Epithelial cell of esophagus (primary cell): ENCODE measurements around the gene CDC123.

Experiments used
- DNase-seq: peaks from one replicate; pipeline ENCODE4 v3.0.0; 2010; ENCODE audit warnings: low read depth
- H3K4me3 ChIP-seq: 2 replicates; pipeline ENCODE4 v1.5.1; 2011; ENCODE audit warnings: mild to moderate bottlenecking, low read length, control low read depth
- TF ChIP-seq, protein P1 (sequence below): IDR thresholded peaks from 2 replicates; pipeline ENCODE4 v1.5.1; 2011; ENCODE audit warnings: low read depth, mild to moderate bottlenecking, low read length, control low read depth, inconsistent platforms; ENCODE audit not compliant: insufficient read depth; ENCODE audit errors: missing control alignments

Gene CDC123, protein sequence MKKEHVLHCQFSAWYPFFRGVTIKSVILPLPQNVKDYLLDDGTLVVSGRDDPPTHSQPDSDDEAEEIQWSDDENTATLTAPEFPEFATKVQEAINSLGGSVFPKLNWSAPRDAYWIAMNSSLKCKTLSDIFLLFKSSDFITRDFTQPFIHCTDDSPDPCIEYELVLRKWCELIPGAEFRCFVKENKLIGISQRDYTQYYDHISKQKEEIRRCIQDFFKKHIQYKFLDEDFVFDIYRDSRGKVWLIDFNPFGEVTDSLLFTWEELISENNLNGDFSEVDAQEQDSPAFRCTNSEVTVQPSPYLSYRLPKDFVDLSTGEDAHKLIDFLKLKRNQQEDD

DNA sequence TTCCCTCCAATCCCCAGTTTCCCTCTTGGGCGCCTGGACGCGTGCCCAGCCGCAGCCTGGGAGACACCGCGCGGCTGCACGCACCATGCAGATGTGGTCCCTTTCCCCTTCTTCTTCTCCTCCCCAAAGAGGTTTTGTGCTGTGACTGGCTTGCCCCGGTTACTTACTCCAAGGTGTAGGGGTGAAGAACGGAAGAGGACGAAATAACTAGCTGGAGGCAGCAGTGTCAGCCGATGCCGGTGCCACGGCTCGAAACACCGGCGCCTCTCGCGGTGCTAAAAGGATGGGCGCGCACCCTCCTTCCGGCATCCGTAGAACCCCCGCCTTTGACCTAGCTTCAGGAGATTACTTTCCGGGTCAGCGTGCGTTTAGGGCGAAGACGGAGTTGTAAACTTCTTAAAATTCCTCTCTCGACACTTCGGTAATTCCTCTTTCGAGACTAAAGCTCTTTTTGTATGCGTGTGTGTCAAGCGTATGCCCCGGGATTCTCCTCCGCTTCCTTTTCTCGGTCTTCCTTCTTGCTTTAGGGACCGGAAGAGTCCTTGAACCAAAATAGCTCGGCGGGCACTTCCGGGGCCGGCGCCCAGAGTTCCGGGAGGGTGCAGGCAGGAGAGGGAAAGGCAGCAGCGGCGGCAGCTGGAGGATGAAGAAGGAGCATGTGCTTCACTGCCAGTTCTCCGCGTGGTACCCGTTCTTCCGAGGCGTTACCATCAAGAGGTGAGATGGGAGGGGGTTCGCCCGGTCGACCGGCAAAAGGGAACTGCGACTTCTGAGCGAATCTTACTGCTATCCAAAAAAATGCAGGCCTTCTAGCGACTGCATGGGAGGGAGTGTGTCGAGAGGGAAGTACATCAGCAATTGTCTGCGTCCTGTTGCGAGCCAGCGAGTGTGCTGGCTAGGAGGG, at the start of gene CDC123, which contains the start of gene NUDT5:
TSS of gene CDC123 (plus strand) at position 586 of the 904 bp plus-strand sequence. CDS start at position 644, 58 bp downstream.
TSS of gene NUDT5 (minus strand) at position 289 of the 904 bp plus-strand sequence. CDS start 9,600 bp downstream, outside the sequence.
- peak within 1 kb of the TSS; percentile 99 for H3K4me3 ChIP-seq
- DNase-seq, result peak; percentile 96
- TF ChIP-seq, protein P1, sequence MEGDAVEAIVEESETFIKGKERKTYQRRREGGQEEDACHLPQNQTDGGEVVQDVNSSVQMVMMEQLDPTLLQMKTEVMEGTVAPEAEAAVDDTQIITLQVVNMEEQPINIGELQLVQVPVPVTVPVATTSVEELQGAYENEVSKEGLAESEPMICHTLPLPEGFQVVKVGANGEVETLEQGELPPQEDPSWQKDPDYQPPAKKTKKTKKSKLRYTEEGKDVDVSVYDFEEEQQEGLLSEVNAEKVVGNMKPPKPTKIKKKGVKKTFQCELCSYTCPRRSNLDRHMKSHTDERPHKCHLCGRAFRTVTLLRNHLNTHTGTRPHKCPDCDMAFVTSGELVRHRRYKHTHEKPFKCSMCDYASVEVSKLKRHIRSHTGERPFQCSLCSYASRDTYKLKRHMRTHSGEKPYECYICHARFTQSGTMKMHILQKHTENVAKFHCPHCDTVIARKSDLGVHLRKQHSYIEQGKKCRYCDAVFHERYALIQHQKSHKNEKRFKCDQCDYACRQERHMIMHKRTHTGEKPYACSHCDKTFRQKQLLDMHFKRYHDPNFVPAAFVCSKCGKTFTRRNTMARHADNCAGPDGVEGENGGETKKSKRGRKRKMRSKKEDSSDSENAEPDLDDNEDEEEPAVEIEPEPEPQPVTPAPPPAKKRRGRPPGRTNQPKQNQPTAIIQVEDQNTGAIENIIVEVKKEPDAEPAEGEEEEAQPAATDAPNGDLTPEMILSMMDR, result peak; percentile 6

DNA sequence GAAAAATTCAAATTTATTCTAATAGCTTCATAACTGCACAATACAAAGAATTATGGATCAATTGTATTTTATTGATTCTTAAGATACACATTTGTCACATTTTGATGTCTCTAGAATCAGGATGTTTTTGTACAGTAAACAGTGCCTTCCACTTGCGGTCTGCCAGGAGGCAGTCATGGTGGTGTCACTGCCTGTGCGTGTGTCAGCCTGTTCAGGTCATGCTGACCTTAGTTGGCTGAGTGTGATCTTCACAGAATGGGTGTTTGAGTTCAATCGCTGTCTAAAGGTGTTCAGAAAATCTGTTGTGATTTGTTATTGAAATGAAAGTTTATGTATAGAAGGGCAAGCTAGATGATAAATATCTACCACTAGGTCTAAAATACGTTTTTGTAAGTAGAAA, 45.8 kb upstream of the CDC123 start:
- TF ChIP-seq, protein P1, result no peak
- H3K4me3 ChIP-seq, result no peak overlapping the region
- peak; percentile 59 for DNase-seq

DNA sequence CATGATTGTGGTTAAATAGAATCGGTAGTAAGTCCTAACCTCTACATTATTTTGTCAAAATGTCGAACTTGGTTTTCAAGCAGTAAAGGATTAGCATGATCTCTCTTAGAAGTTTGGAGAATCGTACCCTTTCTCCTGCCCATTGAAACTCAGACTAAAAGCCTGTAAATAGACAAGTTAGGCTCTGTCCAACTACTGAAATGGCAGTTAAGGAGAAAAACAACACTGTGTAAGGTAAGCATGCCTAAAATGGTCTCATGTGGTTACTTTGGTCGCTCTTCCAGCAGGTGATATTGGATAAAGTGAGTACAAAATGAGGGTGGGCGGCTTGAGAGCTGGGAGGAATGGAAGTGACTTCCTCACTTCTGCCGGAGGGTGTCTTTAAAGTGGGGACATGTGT, 41.5 kb upstream of the CDC123 start:
- TF ChIP-seq, protein P1, result no peak
- DNase-seq, result no peak
- no peak overlapping the region for H3K4me3 ChIP-seq

DNA sequence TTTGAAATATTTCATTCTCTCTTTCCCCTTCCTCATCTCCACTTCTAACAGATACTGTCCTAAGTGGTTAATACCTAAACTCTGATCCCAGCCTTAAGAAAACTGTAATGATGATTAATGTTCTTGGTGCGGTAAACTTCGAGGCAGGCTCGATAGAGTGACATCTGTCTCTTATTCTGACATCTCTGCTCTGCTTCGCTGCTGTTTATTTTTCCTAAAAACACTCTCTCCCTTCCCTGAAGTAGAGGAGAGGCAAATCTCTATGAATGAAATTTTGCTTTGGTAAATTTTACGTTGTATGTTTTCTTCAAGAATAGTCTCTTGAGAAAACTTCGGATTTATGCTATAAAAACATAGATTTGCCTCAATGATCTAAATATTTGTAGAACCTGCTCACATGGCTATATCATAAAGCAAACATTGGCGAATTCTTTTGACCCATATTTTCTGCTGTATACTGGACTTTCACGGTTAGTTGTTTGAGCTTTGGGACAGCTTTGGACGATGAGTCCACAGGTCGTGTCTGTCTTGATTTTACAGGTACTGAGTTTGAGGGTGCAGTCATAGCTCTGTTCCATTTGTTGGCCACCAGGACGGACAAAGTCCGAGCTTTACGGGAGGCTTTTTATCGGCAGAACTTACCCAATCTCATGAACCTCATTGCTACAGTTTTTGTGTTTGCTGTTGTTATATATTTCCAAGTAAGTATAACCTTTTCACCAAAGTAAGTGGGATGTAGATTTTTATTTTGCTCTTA, 39.4 kb upstream of the CDC123 start:
- no peak for DNase-seq
- H3K4me3 ChIP-seq, result no peak overlapping the region
- TF ChIP-seq, protein P1, result no peak

DNA sequence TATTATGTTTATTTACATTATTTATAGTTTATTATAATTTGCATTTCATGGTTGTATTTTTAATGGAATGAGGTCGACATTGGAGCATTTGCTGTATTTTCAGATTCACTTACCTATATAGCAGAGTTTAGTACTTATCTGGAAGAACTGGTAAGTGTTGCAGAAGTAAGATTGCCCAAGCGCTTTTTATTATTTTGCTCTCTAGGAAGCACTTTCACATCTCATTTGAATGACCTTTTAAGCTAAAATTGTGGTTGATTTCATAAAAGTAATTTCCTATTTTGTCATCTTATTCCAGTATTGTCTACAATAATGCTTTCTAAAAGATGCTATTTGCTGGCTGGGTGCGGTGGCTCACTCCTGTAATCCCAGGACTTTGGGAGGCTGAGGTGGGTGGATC, 37.9 kb upstream of the CDC123 start:
- no peak for DNase-seq
- no peak overlapping the region for H3K4me3 ChIP-seq
- TF ChIP-seq, protein P1, result no peak

DNA sequence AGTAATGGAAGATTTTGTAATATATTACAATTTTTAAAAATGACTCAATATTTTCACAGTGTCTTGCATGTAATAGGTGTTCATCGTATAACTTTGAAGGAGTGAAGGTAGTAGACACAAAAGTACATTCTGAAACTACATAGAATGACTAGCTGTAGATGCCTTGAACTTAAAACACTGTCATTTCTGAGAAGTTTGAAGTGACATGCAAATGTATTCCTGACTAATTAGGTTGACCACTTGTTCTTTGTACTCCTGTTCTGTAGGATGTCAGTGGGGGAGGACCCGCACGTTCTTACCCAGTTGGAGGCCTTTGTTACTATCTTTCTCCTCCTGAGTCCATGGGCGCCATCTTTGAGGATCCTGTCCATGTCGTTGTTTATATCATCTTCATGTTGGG, 35.3 kb upstream of the CDC123 start:
- no peak for DNase-seq
- TF ChIP-seq, protein P1, result no peak
- H3K4me3 ChIP-seq, result no peak overlapping the region
